CD8-positive, alpha-beta memory T cell (primary cell): ENCODE results near the gene ANP32D. TPM values are rescaled to one million over a fixed set of nuclear protein-coding genes. Genes with fewer than 3 reads are reported as not detected.
"Not testable (repeated sequence)": the region's sequence is repeated elsewhere in the genome, so short reads cannot be mapped to it uniquely, and the experiment has no call there.

Experiments used
- CTCF ChIA-PET: fragments of 350-600 bp; sonication (Branson Sonifier 250); formaldehyde crosslinking; loops from one replicate; lab custom pipeline; 2021; ENCODE audit warnings: antibody characterized with exemption; lab: Charles Lee
- POLR2A ChIA-PET: fragments of 350-600 bp; sonication (Branson Sonifier 250); formaldehyde crosslinking; loops from one replicate; lab custom pipeline; 2021; ENCODE audit warnings: antibody characterized with exemption; lab: Charles Lee
- DNase-seq, 5 donors: peaks; one replicate each; pipeline versions ENCODE4 v3.0.0 to v3.0.0-alpha.2; 2020 to 2022; ENCODE audit warnings: mixed read lengths in 1 of 5
- H3K27ac ChIP-seq: one replicate; pipeline ENCODE4 v1.7.0; 2013; ENCODE audit warnings: low read depth, mild to moderate bottlenecking, low read length, moderate library complexity
- H3K27me3 ChIP-seq: 2 replicates; pipeline ENCODE4 v1.7.0; 2013; ENCODE audit warnings: low read length, mild to moderate bottlenecking; ENCODE audit not compliant: insufficient read depth, poor library complexity, severe bottlenecking
- H3K36me3 ChIP-seq: 2 replicates; pipeline ENCODE4 v1.7.0; 2013; ENCODE audit warnings: mild to moderate bottlenecking, low read length, moderate library complexity; ENCODE audit not compliant: insufficient read depth
- H3K4me1 ChIP-seq: 2 replicates; pipeline ENCODE4 v1.7.0; 2013; ENCODE audit warnings: mild to moderate bottlenecking, low read length, moderate library complexity; ENCODE audit not compliant: insufficient read depth
- H3K4me3 ChIP-seq: 2 replicates; pipeline ENCODE4 v1.7.0; 2013; ENCODE audit warnings: mild to moderate bottlenecking, low read length
- H3K9me3 ChIP-seq: 2 replicates; pipeline ENCODE4 v1.7.0; 2013; ENCODE audit warnings: mild to moderate bottlenecking, low read length
- H3K27ac Mint-ChIP-seq, 8 donors: one replicate each; pipeline ENCODE4 v1.8.0; 2020 to 2021; ENCODE audit warnings: mixed read lengths in 8 of 8, mild to moderate bottlenecking in 6 of 8, inconsistent platforms in 3 of 8, moderate library complexity in 3 of 8
- H3K27me3 Mint-ChIP-seq, 2 donors: one replicate each; pipeline ENCODE4 v1.8.0; 2020 to 2021; ENCODE audit warnings: mixed read lengths in 2 of 2, mild to moderate bottlenecking in 1 of 2, moderate library complexity in 1 of 2
- H3K36me3 Mint-ChIP-seq, 3 donors: one replicate each; pipeline ENCODE4 v1.8.0; 2020 to 2021; ENCODE audit warnings: mixed read lengths in 3 of 3, inconsistent platforms in 1 of 3, mild to moderate bottlenecking in 1 of 3
- H3K4me1 Mint-ChIP-seq, 3 donors: one replicate each; pipeline ENCODE4 v1.8.0; 2020 to 2021; ENCODE audit warnings: mixed read lengths in 3 of 3, inconsistent platforms in 1 of 3, mild to moderate bottlenecking in 1 of 3
- H3K4me3 Mint-ChIP-seq, 7 donors: one replicate each; pipeline ENCODE4 v1.8.0; 2020 to 2021; ENCODE audit warnings: mixed read lengths in 7 of 7, mild to moderate bottlenecking in 6 of 7, moderate library complexity in 4 of 7, inconsistent platforms in 2 of 7
- H3K9me3 Mint-ChIP-seq, 5 donors: one replicate each; pipeline ENCODE4 v1.8.0; 2020 to 2022; ENCODE audit warnings: mixed read lengths in 5 of 5, mild to moderate bottlenecking in 3 of 5, moderate library complexity in 2 of 5, inconsistent platforms in 1 of 5
- polyA plus RNA-seq: library from polyadenylated mRNA; unstranded; fragments of 300-500 nt; fragmentation: Illumina TruSeq; gene quantifications from one replicate; pipeline ENCODE4 v1.2.3, GENCODE V29; 2021
- total RNA-seq, 2 experiments: library from RNA; stranded (reverse); gene quantifications; one replicate each; pipeline ENCODE4 v1.2.3, GENCODE V29; 2021

Gene ANP32D
- total and polyA plus RNA-seq, 3 experiments from 2014 or later: not detected

DNA sequence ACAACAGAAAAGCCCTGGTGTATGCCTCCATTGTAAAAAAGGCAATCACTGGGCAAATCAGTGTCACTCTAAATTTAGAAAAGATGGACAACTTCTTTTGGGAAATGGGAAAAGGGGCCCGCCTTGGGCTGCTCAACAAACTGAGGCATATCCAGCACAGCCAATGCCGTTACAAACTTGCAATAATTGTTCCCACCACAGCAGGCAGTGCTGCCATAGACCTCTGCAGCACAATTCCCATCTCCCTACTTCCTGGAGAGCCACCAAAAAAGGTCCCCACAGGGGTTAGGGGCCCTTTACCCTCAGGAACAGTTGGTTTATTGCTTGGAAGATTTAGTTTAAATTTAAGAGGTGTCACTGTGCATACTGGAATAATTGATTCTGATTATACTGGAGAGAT, 36.6 kb downstream of the ANP32D start:
- H3K4me3 ChIP-seq: no peak overlapping the region
- no peak for DNase-seq
- Mint-ChIP-seq H3K36me3 (no peaks in the 10 kb centered on the region), H3K9me3 (peaks cover 0 to 13% (median 5%) of the 10 kb centered on the region in 5 donors), H3K4me3 (no peak overlapping the region), H3K27me3 (peaks cover 5 to 46% of the 10 kb centered on the region in 2 donors), H3K27ac (no peak overlapping the region), H3K4me1 (no peaks in the 10 kb centered on the region)
- H3K4me1 ChIP-seq: no peaks in the 10 kb centered on the region
- no peaks in the 10 kb centered on the region for H3K36me3 ChIP-seq
- ChIA-PET POLR2A (no interaction called here), CTCF (no interaction called here)
- H3K27ac ChIP-seq: no peak overlapping the region
- no peaks in the 10 kb centered on the region for H3K27me3 ChIP-seq
- H3K9me3 ChIP-seq: no peaks in the 10 kb centered on the region

DNA sequence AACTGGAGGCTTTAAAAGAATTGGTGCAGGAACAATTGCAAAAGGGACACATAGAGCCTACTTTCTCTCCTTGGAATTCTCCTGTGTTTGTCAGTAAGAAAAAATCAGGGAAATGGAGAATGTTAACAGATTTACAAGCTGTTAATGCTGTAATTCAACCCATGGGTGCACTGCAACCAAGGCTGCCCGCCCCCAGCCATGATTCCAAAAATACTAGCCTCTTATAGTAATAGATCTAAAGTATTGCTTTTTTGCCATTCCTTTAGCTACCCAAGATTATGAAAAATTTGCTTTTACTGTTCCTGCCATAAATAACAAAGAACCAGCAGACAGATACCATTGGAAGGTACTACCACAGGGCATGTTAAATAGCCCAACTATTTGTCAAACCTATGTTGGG, 37.8 kb downstream of the ANP32D start:
- Histone ChIP-seq H3K4me3 (no peak overlapping the region), H3K9me3 (no peaks in the 10 kb centered on the region), H3K36me3 (no peaks in the 10 kb centered on the region), H3K4me1 (no peaks in the 10 kb centered on the region), H3K27ac (no peak overlapping the region), H3K27me3 (no peaks in the 10 kb centered on the region)
- ChIA-PET CTCF (no interaction called here), POLR2A (no interaction called here)
- Mint-ChIP-seq H3K4me3 (no peak overlapping the region), H3K27ac (no peak overlapping the region), H3K27me3 (peaks cover 8 to 39% of the 10 kb centered on the region in 2 donors), H3K4me1 (no peaks in the 10 kb centered on the region), H3K9me3 (peaks cover 0 to 13% (median 5%) of the 10 kb centered on the region in 5 donors), H3K36me3 (no peaks in the 10 kb centered on the region)
- DNase-seq: no peak

DNA sequence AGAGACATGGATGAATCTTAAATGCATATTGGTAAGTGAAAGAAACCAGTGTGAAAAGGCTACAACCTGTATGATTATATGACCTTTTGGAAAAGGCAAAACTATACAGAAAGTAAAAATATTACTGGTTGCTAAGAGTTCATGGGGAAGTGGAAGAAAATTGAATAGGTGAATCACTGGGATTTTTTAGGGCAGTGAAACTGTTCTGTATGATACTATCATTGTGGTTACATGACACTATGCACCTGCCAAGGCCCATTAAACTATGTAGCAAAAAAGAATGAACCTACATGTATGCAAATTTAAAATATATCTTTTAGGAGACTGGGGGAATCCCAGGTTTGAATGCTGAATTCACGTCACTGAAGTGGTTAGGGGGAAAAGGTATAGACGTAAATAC, 40.5 kb downstream of the ANP32D start:
- ChIA-PET POLR2A (no interaction called here), CTCF (no interaction called here)
- Histone ChIP-seq H3K36me3 (no peaks in the 10 kb centered on the region), H3K27me3 (no peaks in the 10 kb centered on the region), H3K4me1 (no peaks in the 10 kb centered on the region), H3K27ac (no peak overlapping the region), H3K4me3 (no peak overlapping the region), H3K9me3 (no peaks in the 10 kb centered on the region)
- Mint-ChIP-seq H3K27ac (no peak overlapping the region), H3K4me1 (no peaks in the 10 kb centered on the region), H3K27me3 (peaks cover 8 to 18% of the 10 kb centered on the region in 2 donors), H3K36me3 (no peaks in the 10 kb centered on the region), H3K9me3 (peaks cover 0 to 13% (median 5%) of the 10 kb centered on the region in 5 donors), H3K4me3 (no peak overlapping the region)
- DNase-seq: no peak

GRCh38 chr12:48514728-48515127, 42.4 kb downstream of the ANP32D start:
- H3K4me1 Mint-ChIP-seq: no peaks in the 10 kb centered on the region
- peaks cover 4 to 18% of the 10 kb centered on the region in 2 donors for H3K27me3 Mint-ChIP-seq
- H3K27ac Mint-ChIP-seq: no peak overlapping the region
- no peak for DNase-seq
- ChIA-PET CTCF (no interaction called here), POLR2A (interaction anchor here (0.5 kb wide), 1 partner anchor 23 kb away, joined by 4 read pairs; no protein-coding TSS in a partner anchor)
- Histone ChIP-seq H3K27me3 (no peaks in the 10 kb centered on the region), H3K9me3 (no peaks in the 10 kb centered on the region), H3K27ac (no peak overlapping the region), H3K4me3 (no peak overlapping the region), H3K36me3 (no peaks in the 10 kb centered on the region), H3K4me1 (no peaks in the 10 kb centered on the region)
- H3K4me3 Mint-ChIP-seq: no peak overlapping the region
- no peaks in the 10 kb centered on the region for H3K36me3 Mint-ChIP-seq
- H3K9me3 Mint-ChIP-seq: peaks cover 0 to 13% (median 7%) of the 10 kb centered on the region in 5 donors

DNA sequence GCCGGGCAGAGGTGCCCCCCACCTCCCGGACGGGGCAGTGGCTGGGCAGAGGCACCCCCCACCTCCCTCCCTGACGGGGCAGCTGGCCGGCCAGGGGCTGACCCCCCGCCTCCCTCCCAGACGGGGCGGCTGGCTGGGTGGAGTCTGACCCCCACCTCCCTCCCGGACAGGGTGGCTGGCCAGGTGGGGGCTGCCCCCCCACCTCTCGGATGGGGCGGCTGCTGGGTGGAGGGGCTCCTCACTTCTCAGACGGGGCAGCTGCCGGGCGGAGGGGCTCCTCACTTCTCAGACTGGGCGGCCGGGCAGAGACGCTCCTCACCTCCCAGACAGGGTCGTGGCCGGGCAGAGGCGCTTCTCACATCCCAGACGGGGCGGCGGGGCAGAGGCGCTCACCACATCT, 48.0 kb downstream of the ANP32D start:
- H3K4me3 Mint-ChIP-seq, H3K4me1 ChIP-seq, H3K27ac Mint-ChIP-seq, POLR2A ChIA-PET, H3K36me3 ChIP-seq, H3K9me3 ChIP-seq, H3K4me3 ChIP-seq, H3K27me3 ChIP-seq, H3K27ac ChIP-seq, H3K4me1 Mint-ChIP-seq, H3K9me3 Mint-ChIP-seq, CTCF ChIA-PET, H3K36me3 Mint-ChIP-seq, DNase-seq: not testable (repeated sequence)
- peaks cover 1 to 19% of the 10 kb centered on the region in 2 donors for H3K27me3 Mint-ChIP-seq

Other genes starting within 250 kb of the ANP32D start
- gene ZNF641, start 121.6 kb upstream of the ANP32D start, total RNA-seq: 10 to 100 TPM; 10.6 to 13.4 TPM
- gene ZNF641, start 121.6 kb upstream of the ANP32D start, polyA plus RNA-seq: 16.3 TPM
- gene C12orf54, start 9.9 kb downstream of the ANP32D start, total RNA-seq: not detected
- not detected for gene C12orf54, start 9.9 kb downstream of the ANP32D start, polyA plus RNA-seq
- gene OR8S1, start 53.1 kb downstream of the ANP32D start, total RNA-seq: not detected
- gene OR8S1, start 53.1 kb downstream of the ANP32D start, polyA plus RNA-seq: not detected
- not detected for gene LALBA, start 97.5 kb downstream of the ANP32D start, total RNA-seq
- gene LALBA, start 97.5 kb downstream of the ANP32D start, polyA plus RNA-seq: not detected
- gene KANSL2, start 209.7 kb downstream of the ANP32D start, total RNA-seq: 10 to 100 TPM; 58.7 to 60.3 TPM
- gene KANSL2, start 209.7 kb downstream of the ANP32D start, polyA plus RNA-seq: 34.3 TPM
- gene CCNT1, start 244.1 kb downstream of the ANP32D start, total RNA-seq: 10 to 100 TPM; 59.1 to 66.4 TPM
- gene CCNT1, start 244.1 kb downstream of the ANP32D start, polyA plus RNA-seq: 12.9 TPM